Measurements from ENCODE around the gene CDK14. TPM values are rescaled to one million over a fixed set of nuclear protein-coding genes. Genes with fewer than 3 reads are reported as not detected.

CDK14 gene
- total RNA-seq, 1 donor: 39.1 TPM

GRCh38 chr7:91019686-91020385 lies 423.7 kb downstream of the CDK14 start:
- no peak for TF ChIP-seq CTCF (IDR thresholded peaks at IDR 0.05; ENCODE audit: extremely low read depth, low read depth, low read length)
- no peaks in the 10 kb centered on the region for H3K4me1 ChIP-seq (ENCODE audit: insufficient read depth, low read length)

DNA sequence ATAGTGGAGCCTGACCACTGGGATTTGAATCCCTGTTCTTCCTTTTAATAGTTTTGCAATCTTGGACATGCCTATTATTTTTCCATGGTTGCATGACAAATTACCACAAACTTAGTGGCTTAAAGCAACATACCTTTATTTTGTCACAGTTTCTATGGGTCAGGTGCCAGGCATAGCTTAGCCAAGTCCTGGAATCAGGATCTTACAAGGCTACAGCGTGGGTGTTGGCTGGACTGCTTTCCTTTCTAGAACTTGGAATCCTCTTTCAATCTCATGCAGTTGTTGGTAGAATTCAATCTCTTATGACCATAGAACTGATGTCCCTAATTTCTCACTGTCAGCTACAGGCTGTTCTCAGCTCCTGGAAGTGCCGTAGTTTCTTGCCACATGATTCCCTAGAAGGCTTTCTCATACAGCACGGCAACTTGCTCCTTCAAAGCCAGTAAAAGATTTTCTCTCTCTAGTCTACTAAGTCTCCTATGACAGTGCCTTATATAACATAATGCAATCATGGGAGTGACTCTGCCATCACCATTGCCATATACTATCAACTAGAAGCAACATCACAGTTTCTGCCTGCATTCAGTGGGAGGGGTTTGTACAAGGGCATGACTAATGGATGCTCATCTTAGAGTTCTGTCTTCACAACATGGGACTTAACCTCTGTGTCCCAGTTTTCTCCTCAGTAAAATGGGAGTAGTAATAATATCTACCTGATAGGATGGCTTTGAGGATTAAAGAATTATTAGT lies 424.7 kb downstream of the CDK14 start:
- H4K20me1 ChIP-seq (ENCODE audit: insufficient read depth, low read length): peaks cover 3% of the 10 kb centered on the region
- H2AFZ ChIP-seq (ENCODE audit: low read length): no peak overlapping the region
- no peaks in the 10 kb centered on the region for H3K79me2 ChIP-seq (ENCODE audit: insufficient read depth, low read length)
- H3K4me3 ChIP-seq (ENCODE audit: insufficient read depth, low read length): no peak overlapping the region
- no peak for DNase-seq (ENCODE audit: insufficient read length, low spot score, missing footprints)
- H3K27ac ChIP-seq (ENCODE audit: low read depth, low read length): no peak overlapping the region
- no peak for TF ChIP-seq CTCF (IDR thresholded peaks at IDR 0.05; ENCODE audit: extremely low read depth, low read depth, low read length)
- H3K9me3 ChIP-seq (ENCODE audit: low read depth, low read length): no peaks in the 10 kb centered on the region
- no peaks in the 10 kb centered on the region for H3K27me3 ChIP-seq (ENCODE audit: insufficient read depth, low read length)
- no peak overlapping the region for H3K4me2 ChIP-seq (ENCODE audit: insufficient read depth, low read length)
- no peaks in the 10 kb centered on the region for H3K36me3 ChIP-seq (ENCODE audit: insufficient read depth, low read length)
- no peaks in the 10 kb centered on the region for H3K4me1 ChIP-seq (ENCODE audit: insufficient read depth, low read length)

More at GRCh38 chr7:91019686-91020385, 423.7 kb downstream of the CDK14 start:
- Histone ChIP-seq H3K9me3 (ENCODE audit: low read depth, low read length) (no peaks in the 10 kb centered on the region), H3K36me3 (ENCODE audit: insufficient read depth, low read length) (no peaks in the 10 kb centered on the region), H3K4me3 (ENCODE audit: insufficient read depth, low read length) (no peak overlapping the region), H2AFZ (ENCODE audit: low read length) (no peak overlapping the region), H4K20me1 (ENCODE audit: insufficient read depth, low read length) (peaks cover 3% of the 10 kb centered on the region), H3K4me2 (ENCODE audit: insufficient read depth, low read length) (no peak overlapping the region), H3K27me3 (ENCODE audit: insufficient read depth, low read length) (no peaks in the 10 kb centered on the region), H3K79me2 (ENCODE audit: insufficient read depth, low read length) (no peaks in the 10 kb centered on the region), H3K27ac (ENCODE audit: low read depth, low read length) (no peak overlapping the region)
- DNase-seq (ENCODE audit: insufficient read length, low spot score, missing footprints): no peak

- Histone ChIP-seq H3K36me3 (ENCODE audit: insufficient read depth, low read length) (no peaks in the 10 kb centered on the region), H3K9me3 (ENCODE audit: low read depth, low read length) (no peaks in the 10 kb centered on the region), H3K4me1 (ENCODE audit: insufficient read depth, low read length) (no peaks in the 10 kb centered on the region), H3K27ac (ENCODE audit: low read depth, low read length) (no peak overlapping the region), H3K79me2 (ENCODE audit: insufficient read depth, low read length) (no peaks in the 10 kb centered on the region), H3K27me3 (ENCODE audit: insufficient read depth, low read length) (no peaks in the 10 kb centered on the region), H2AFZ (ENCODE audit: low read length) (no peak overlapping the region), H3K4me2 (ENCODE audit: insufficient read depth, low read length) (no peak overlapping the region), H3K4me3 (ENCODE audit: insufficient read depth, low read length) (no peak overlapping the region), H4K20me1 (ENCODE audit: insufficient read depth, low read length) (peaks cover 3% of the 10 kb centered on the region)
- DNase-seq (ENCODE audit: insufficient read length, low spot score, missing footprints): no peak
- no peak for TF ChIP-seq CTCF (IDR thresholded peaks at IDR 0.05; ENCODE audit: extremely low read depth, low read depth, low read length)
Measured at GRCh38 chr7:91021956-91022355, 425.8 kb downstream of the CDK14 start.

- no peaks in the 10 kb centered on the region for H3K36me3 ChIP-seq (ENCODE audit: insufficient read depth, low read length)
- H3K9me3 ChIP-seq (ENCODE audit: low read depth, low read length): no peaks in the 10 kb centered on the region
- H4K20me1 ChIP-seq (ENCODE audit: insufficient read depth, low read length): peaks cover 1% of the 10 kb centered on the region
- H3K4me1 ChIP-seq (ENCODE audit: insufficient read depth, low read length): no peaks in the 10 kb centered on the region
- H3K79me2 ChIP-seq (ENCODE audit: insufficient read depth, low read length): no peaks in the 10 kb centered on the region
- H3K27ac ChIP-seq (ENCODE audit: low read depth, low read length): no peak overlapping the region
- no peak for TF ChIP-seq CTCF (IDR thresholded peaks at IDR 0.05; ENCODE audit: extremely low read depth, low read depth, low read length)
- H2AFZ ChIP-seq (ENCODE audit: low read length): no peak overlapping the region
- DNase-seq (ENCODE audit: insufficient read length, low spot score, missing footprints): no peak
- no peak overlapping the region for H3K4me2 ChIP-seq (ENCODE audit: insufficient read depth, low read length)
- H3K27me3 ChIP-seq (ENCODE audit: insufficient read depth, low read length): no peaks in the 10 kb centered on the region
- no peak overlapping the region for H3K4me3 ChIP-seq (ENCODE audit: insufficient read depth, low read length)
Measured at GRCh38 chr7:91025906-91026390, 429.8 kb downstream of the CDK14 start.
